NCI-H1694 treated with DMSO at 0.1 percent for 48 hours (cell line): ENCODE data around the gene NT5C3B.
"Not testable (repeated sequence)": the region's sequence is repeated elsewhere in the genome, so short reads cannot be mapped to it uniquely, and the experiment has no call there.

ENCODE experiments used
- DNase-seq: peaks from one replicate; lab custom pipeline; 2025; lab: John Stamatoyannopoulos, UW

Gene NT5C3B

DNA sequence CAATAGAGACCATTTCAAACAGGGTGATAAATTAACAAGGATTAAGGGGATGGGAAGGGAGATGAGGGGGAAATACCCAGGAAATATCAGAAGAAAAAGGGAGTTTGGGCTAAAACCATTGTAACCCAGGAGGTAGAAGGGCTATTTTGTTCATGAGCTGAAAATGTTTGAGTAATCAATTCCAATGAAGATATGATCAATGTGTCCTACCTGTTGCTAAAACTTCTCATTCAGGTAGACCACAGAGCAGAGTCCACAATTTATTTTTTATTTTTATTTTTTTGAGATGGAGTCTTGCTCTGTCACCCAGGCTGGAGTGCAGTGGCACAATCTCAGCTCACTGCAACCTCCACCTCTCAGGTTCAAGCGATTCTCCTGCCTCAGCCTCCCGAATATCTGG, 3.4 kb upstream of the NT5C3B start:
- DNase-seq: not testable (repeated sequence)

DNA sequence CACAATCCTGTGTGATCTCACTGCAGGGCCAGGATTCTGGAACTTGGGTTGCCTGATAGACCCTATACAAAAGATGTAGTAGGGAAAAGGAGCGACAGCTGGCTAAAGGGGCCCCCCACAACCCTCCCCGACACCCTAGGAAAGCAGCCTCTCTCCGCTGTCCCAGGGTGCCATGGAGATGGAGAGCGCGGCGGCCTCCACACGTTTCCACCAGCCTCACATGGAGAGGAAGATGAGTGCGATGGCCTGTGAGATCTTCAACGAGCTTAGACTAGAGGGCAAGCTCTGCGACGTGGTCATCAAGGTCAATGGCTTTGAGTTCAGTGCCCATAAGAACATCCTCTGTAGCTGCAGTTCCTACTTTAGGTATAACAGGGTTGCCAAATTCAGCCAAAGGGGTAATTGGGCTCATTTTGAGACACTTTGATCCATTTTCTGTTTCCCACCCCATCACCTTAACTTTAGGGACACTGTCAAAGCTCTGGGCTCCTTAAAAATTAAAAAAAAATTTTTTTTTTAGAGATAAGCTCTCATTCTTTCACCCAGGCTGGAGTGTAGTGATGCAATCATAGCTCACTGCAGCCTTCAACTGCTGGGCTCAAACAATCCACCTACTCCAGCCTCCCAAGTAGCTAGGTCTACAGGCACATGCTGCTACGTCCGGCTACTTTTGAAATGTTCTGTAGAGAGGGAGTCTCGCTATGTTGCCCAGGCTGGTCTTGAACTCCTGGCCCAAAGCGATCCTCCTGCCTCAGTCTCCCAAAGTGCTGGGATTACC, 1.9 kb upstream of the NT5C3B start, which contains the start of gene KLHL10:
Gene KLHL10, plus strand, starts transcription at position 65 of the 778 bp plus-strand sequence. Its CDS starts 108 bp downstream, at position 173.
- DNase-seq: no peak

GRCh38 chr17:41836550-41837196, 641 bp upstream of the NT5C3B start:
- DNase-seq: no peak

DNA sequence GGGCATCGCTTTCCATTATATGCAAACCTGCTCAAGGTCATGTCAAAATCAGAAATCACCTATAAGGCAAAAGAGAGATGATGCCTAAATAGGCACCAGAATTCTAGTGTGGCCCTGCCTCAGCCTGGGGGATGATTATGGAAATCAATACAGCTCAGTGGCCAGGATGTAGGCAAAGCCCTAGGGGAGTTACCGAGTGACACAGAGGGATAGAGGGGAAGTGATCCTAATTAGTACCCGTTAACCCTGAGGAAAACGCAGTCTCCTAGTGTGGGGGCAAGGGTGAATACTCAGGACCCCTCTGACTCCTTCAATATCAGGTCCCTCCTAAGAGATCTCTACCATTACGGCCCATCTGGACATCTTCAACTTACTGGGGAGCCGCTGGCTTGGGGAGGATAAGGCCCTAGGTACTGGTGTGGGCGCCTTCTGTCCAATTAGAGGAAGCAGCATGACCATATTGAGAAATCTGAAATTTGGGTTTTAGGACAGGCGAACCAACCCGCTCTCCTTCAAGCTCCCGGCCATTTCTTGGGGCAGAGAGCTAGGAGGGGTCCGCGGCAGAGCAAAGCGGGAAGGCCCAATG, 725 bp downstream of the NT5C3B start:
- no peak for DNase-seq

DNA sequence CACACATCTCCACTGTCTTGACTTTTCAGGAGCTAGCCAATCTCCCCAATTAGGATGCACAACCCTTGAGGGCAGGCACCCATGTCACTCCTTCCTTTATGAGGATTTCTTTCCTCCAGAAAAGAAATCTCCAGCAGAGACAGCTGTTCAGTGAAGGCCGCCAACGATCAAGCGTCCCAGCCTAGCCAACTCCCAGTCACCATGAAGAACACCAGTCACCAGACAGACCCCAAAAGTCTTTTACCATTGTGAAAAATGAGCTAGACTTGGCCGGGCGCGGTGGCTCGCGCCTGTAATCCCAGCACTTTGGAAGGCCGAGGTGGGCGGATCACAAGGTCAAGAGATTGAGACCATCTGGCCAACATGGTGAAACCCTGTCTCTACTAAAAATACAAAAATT, 6.1 kb downstream of the NT5C3B start:
- not testable (repeated sequence) for DNase-seq

DNA sequence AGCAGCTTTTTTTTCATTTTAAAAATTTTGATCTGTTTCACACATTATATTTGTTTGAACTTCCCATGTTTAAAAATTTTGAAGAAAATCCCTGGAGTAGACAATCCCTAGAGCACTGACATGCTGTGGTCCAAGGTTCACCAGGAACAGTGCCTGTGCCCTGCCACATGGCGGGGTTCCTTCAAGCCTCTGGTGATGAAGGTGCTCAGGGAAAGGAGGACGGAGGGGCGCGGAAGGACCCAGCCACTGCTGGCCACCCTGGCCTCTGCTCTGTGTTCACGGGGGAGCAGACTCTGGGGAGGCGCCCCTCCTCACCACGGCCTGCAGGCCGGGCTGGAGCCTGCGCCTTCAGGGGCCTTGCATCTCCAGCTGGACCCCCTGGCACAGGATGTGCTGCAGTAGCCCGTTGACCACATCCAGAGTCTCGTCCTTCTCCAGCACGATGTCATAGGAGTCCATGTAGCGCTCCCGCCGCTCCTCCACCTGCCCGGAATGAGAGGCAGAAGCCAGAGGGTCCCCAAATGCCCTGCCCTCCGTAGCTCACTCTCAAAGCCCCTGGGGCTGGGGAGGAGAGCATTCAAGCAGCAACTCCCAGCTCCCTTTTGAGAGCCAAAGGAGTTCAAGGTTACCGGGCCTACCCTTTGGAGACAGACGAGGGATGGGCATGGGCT, 10.7 kb downstream of the NT5C3B start:
- DNase-seq: no peak

DNA sequence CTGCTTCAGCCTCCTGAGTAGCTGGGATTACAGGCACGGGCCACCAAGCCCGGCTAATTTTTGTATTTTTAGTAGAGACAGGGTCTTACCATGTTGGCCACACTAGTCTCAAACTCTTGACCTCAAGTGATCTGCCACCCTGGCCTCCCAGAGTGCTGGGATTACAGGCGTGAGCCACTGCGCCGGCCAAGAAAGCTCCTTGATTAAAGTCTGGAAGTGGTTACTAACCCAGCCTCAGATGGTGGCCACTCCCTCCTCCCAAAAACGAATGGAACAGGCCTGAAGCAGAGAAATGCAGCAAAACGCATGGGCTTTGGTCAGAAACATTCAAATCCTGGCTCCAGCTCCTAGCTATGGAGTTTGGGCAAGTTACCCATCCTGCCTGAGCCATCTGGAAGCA, 11.9 kb downstream of the NT5C3B start:
- no peak for DNase-seq

GRCh38 chr17:41823580-41823979, 12.5 kb downstream of the NT5C3B start:
- DNase-seq: no peak

DNA sequence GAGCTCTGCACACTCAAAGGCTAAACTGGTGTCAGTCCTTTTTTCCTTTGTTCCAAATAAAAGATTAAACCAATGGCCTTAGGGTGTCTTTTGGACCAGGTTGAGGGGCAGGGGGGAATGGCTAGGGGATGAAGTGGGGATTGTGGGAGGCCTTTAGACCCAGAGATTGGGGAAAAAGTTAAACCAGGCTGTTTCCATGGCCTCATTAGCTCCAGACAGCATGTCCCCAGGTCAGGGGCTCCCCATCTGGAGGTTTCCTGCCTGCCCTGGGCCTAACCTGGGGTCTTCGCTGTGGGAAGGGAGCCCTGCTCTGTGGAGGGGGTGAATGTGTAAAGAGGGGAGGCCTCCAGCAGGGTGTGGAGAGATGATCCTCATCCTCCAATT, 12.9 kb downstream of the NT5C3B start:
- DNase-seq: no peak

DNA sequence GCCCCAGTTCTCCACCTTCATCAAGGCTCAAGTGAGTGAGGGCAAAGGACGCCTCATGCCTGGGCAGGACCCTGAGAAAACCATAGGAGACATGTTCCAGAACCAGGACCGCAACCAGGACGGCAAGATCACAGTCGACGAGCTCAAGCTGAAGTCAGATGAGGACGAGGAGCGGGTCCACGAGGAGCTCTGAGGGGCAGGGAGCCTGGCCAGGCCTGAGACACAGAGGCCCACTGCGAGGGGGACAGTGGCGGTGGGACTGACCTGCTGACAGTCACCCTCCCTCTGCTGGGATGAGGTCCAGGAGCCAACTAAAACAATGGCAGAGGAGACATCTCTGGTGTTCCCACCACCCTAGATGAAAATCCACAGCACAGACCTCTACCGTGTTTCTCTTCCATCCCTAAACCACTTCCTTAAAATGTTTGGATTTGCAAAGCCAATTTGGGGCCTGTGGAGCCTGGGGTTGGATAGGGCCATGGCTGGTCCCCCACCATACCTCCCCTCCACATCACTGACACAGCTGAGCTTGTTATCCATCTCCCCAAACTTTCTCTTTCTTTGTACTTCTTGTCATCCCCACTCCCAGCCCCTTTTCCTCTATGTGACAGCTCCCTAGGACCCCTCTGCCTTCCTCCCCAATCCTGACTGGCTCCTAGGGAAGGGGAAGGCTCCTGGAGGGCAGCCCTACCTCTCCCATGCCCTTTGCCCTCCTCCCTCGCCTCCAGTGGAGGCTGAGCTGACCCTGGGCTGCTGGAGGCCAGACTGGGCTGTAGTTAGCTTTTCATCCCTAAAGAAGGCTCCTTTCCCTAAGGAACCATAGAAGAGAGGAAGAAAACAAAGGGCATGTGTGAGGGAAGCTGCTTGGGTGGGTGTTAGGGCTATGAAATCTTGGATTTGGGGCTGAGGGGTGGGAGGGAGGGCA, 13.6 kb downstream of the NT5C3B start:
- DNase-seq: no peak

- DNase-seq: no peak
Measured at GRCh38 chr17:41821776-41822175, 14.3 kb downstream of the NT5C3B start.

DNA sequence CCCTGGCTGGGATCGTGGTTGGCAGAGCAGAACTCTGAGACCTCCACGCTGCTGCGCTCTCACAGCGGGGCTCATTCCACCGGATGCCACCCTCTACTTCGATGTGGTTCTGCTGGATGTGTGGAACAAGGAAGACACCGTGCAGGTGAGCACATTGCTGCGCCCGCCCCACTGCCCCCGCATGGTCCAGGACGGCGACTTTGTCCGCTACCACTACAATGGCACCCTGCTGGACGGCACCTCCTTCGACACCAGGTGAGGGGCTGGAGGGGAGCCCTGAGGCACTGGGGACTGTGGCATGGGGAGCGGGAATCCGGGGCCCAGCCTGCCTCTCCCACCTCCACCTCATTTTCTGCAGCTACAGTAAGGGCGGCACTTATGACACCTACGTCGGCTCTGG, 18.0 kb downstream of the NT5C3B start:
- DNase-seq: no peak

GRCh38 chr17:41816637-41817320, 19.3 kb downstream of the NT5C3B start:
- DNase-seq: no peak

DNA sequence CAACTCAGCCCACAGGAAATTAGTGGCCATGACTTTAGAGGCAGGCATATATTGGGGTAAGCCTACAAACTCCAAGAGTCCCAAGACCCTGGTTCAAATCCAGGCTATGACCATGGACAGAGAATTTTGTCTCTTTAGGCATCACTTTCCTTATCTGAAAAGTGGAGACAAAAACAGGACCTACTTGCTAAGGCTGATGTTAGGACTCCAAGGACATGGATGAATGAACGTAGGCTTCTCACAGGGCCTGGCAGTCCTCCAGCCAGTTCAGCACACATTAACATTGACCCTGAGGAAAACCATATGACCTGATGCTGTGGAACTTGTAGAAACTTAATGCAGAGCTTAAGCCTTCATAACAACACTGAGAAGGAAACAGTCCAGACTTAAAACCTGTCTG, 21.8 kb downstream of the NT5C3B start:
- DNase-seq: no peak

DNA sequence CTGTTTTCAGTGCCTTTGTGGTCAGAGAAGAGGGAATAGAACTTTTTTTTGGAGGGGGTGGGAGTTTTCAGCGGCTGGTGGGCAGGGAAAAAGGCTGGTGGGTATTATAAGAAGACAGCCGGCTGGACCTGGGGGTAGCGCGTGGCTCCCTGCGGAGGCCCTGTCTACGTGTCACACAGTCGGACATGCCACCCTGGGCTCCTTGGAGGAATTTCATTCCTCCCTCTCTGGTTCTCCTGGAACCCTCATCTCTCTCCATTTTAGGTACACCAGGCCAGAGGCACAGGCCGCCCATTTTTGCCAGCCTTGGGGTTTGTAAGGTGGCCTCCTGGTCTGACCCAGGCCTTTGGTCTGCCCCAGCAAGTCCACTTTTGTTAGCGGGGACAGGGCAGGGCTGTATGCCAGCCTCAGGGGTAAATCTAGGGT, 22.3 kb downstream of the NT5C3B start:
- DNase-seq: no peak

- no peak for DNase-seq
Measured at GRCh38 chr17:41813152-41813680, 22.8 kb downstream of the NT5C3B start.

DNA sequence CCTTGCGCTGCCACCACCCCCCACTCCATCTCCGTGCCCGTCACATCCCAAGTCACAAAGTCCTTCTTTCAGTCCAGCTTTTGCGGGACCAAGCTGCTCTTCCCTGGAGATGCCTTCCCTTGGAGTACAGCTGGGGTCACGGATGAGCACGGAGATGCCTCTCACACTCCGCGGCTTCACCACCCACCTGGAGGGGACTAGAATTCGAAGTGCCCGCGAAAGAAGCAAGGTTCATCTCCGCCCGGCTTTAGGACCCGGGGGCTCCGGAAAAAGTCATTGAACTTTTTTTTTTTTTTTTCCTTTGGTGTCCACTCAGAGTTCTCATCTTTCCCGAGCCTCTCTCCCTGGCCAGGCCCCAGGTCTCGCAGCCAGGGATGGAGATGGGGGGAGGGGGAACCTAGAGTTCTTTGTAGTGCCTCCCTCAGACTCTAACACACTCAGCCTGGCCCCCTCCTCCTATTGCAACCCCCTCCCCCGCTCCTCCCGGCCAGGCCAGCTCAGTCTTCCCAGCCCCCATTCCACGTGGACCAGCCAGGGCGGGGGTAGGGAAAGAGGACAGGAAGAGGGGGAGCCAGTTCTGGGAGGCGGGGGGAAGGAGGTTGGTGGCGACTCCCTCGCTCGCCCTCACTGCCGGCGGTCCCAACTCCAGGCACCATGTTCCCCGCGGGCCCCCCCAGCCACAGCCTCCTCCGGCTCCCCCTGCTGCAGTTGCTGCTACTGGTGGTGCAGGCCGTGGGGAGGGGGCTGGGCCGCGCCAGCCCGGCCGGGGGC, 23.5 kb downstream of the NT5C3B start, which contains the start of gene FKBP10:
Gene FKBP10, plus strand, starts transcription at position 624 of the 771 bp plus-strand sequence. Its CDS starts 31 bp downstream, at position 655.
- no peak for DNase-seq

DNA sequence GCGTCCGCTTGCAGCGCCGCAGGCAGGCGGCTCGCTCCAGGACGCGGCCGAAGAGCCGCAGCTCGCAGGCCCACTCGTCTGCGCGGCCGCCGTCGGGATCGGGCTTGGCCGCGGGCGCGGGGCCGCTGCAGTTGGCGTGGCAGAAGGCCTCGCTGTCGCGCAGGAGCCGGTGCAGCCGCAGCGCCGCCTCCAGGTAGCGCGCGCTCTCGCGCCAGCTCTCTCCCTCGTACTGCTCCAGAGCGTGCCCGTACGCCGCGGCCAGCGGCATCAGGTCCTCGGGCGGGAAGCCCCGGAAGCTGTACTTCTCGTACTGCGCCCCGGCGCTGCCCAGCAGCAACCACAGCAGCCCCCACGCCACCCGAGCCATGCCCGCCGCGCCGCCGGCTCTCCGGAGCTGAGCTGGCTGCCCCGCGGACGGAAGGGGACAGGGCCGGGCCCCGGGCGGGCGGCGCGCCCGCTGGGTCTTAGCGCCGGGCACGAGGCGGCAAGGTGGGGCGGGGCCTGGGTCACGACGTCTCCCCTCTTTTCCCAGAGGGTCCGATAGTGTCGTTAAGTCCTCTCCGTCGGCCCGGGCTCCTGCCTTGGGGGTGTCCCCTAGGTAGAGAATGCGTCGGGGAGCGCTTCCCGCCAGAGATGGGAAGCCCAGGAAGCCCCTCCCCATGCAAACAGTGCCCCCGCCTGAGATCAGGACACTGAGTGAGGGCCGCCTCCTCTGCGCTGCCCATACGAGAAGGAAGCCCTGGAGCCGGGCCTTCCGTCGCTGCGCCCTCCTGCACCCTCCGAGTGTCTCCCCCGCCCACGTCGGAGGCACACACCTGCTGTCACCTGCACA, 24.3 kb downstream of the NT5C3B start, which contains the start of gene P3H4:
Gene P3H4, minus strand, starts transcription at position 401 of the 832 bp plus-strand sequence. Its CDS starts 34 bp downstream, at position 367.
- DNase-seq: peak; percentile 60
